ENCODE measurements around the gene CATSPERZ.

DNA sequence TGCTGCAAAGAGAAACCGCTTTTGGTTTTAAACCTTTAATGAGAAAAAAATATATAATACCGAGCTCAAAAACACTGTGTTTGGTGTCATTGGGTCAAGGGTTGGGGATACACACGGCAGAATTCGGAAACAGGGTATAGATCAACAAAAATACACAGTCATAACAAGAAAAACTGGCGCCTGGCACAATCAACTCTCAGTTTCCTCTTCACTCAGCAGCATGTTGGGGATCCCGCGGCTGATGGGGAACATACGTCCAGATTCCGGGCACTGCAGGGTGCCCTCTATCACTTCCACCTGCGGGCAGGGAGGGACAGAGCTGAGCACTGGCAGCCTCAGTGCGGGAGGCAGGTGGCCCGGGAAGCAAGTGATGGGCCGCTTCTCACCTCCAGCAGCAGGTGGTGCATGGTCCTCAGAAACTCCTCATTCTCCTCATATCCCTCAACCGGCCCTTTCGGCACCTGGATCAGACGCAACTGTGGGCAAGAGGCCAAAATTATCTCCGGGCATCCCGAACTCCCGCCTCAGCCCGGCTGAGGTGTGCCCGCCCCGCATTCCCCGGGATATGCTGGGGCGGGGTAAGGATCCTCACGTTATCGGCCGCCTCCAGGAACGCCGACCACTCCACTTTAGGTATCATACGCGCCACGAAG is 16.6 kb downstream of the CATSPERZ start:
- no peak for TF ChIP-seq JUND (IDR thresholded peaks at IDR 0.05; ENCODE audit: low read length)
- no peak for TF ChIP-seq MAFK (IDR thresholded peaks at IDR 0.05; ENCODE audit: low read depth, low read length)
- peak; percentile 14 for TF ChIP-seq POLR2AphosphoS5 (IDR thresholded peaks at IDR 0.05; ENCODE audit: low read depth, low read length)
- TF ChIP-seq YY1 (IDR thresholded peaks at IDR 0.05; ENCODE audit: low read depth, low read length), result no peak
- TF ChIP-seq CREB1 (IDR thresholded peaks at IDR 0.05), result no peak
- TF ChIP-seq, protein P1, sequence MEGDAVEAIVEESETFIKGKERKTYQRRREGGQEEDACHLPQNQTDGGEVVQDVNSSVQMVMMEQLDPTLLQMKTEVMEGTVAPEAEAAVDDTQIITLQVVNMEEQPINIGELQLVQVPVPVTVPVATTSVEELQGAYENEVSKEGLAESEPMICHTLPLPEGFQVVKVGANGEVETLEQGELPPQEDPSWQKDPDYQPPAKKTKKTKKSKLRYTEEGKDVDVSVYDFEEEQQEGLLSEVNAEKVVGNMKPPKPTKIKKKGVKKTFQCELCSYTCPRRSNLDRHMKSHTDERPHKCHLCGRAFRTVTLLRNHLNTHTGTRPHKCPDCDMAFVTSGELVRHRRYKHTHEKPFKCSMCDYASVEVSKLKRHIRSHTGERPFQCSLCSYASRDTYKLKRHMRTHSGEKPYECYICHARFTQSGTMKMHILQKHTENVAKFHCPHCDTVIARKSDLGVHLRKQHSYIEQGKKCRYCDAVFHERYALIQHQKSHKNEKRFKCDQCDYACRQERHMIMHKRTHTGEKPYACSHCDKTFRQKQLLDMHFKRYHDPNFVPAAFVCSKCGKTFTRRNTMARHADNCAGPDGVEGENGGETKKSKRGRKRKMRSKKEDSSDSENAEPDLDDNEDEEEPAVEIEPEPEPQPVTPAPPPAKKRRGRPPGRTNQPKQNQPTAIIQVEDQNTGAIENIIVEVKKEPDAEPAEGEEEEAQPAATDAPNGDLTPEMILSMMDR (IDR thresholded peaks at IDR 0.05; ENCODE audit: control extremely low read depth in 1 of 3, insufficient read depth in 1 of 3, low read depth in 1 of 3, low read length in 3 of 3), result peak in 2 of 3 experiments; percentile 32 to 33; a peak in 3 of 4 replicates
- TF ChIP-seq SRF (IDR thresholded peaks at IDR 0.05; ENCODE audit: low read depth, low read length), result no peak
- TF ChIP-seq TCF12 (IDR thresholded peaks at IDR 0.05; ENCODE audit: low read depth, low read length), result no peak
- no peak for TF ChIP-seq RBBP5 (IDR thresholded peaks at IDR 0.05; ENCODE audit: borderline replicate concordance, low read depth, low read length)
- TF ChIP-seq SUZ12 (IDR thresholded peaks at IDR 0.05; ENCODE audit: low read length), result no peak
- TF ChIP-seq POLR2A (IDR thresholded peaks at IDR 0.05; ENCODE audit: control extremely low read depth in 1 of 2, low read depth in 2 of 2, low read length in 2 of 2), result no peak
- TF ChIP-seq TAF7 (optimal IDR thresholded peaks at IDR 0.05; ENCODE audit: borderline replicate concordance, low read depth, low read length), result peak; percentile 42
- TF ChIP-seq CHD1 (IDR thresholded peaks at IDR 0.05; ENCODE audit: low read depth, low read length), result no peak
- TF ChIP-seq SP2 (IDR thresholded peaks at IDR 0.05; ENCODE audit: low read length), result no peak
